T-helper 2 cell treated with Interferon-gamma antibody and Interleukin-4, amounts not matched to agents 5 μg/mL and 100 μg/mL, for 36 hours (primary cell): Measurements from ENCODE around the gene P3H3.

ENCODE experiments used
- DNase-seq: peaks from one replicate; pipeline ENCODE4 v3.0.0; 2021; ENCODE audit warnings: low spot score
- H3K27ac Mint-ChIP-seq: one replicate; pipeline ENCODE4 v1.8.0; 2021; ENCODE audit warnings: mild to moderate bottlenecking, mixed read lengths
- H3K27me3 Mint-ChIP-seq: one replicate; pipeline ENCODE4 v1.8.0; 2021; ENCODE audit warnings: low read depth, mixed read lengths
- H3K36me3 Mint-ChIP-seq: one replicate; pipeline ENCODE4 v1.8.0; 2021; ENCODE audit warnings: low read depth, mixed read lengths
- H3K4me1 Mint-ChIP-seq: one replicate; pipeline ENCODE4 v1.8.0; 2021; ENCODE audit warnings: low read depth, mixed read lengths
- H3K4me3 Mint-ChIP-seq: one replicate; pipeline ENCODE4 v1.8.0; 2022; ENCODE audit warnings: mild to moderate bottlenecking, moderate library complexity, mixed read lengths
- H3K9me3 Mint-ChIP-seq: one replicate; pipeline ENCODE4 v1.8.0; 2021; ENCODE audit warnings: mixed read lengths

P3H3 gene

DNA sequence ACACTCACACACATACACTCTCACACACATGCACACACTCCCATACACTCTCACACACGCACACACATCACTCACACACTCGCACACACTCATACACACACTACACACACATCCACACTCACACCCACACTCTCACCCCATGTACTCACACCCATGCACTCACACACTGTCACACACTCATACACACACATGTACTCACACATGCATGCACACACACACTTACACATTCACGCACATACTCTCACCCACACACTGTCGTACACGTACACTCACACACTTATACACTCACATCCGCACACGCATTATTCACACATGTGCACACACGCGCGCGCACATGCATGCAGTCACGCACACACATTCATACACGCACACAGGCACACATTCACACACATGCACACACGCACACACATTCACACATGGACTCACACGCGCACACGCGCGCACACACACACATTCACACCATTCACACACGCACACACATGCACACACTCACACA lies 10.5 kb upstream of the P3H3 start:
- no peak for DNase-seq
- Mint-ChIP-seq H3K9me3 (no peaks in the 10 kb centered on the region), H3K36me3 (peaks cover 52% of the 10 kb centered on the region), H3K4me1 (peaks cover 12% of the 10 kb centered on the region), H3K27ac (no peak overlapping the region), H3K27me3 (peaks cover 9% of the 10 kb centered on the region), H3K4me3 (no peak overlapping the region)

DNA sequence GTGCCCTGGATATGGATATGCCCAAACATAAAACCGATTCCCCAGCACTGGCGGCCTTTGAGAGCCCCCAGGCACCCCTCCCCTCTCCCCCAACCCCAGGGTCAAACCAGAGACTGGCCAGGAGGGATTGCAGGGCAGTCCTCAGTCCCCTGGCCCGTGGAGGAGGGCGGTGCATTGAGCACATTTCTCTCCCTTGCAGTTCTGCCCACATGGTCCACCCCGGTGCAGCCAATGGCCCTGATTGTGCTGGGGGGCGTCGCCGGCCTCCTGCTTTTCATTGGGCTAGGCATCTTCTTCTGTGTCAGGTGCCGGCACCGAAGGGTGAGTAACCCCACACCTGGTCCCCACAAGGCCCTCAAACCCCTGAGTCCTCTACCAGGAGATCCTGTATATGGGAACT lies 10.0 kb upstream of the P3H3 start:
- no peak overlapping the region for H3K27ac Mint-ChIP-seq

DNA sequence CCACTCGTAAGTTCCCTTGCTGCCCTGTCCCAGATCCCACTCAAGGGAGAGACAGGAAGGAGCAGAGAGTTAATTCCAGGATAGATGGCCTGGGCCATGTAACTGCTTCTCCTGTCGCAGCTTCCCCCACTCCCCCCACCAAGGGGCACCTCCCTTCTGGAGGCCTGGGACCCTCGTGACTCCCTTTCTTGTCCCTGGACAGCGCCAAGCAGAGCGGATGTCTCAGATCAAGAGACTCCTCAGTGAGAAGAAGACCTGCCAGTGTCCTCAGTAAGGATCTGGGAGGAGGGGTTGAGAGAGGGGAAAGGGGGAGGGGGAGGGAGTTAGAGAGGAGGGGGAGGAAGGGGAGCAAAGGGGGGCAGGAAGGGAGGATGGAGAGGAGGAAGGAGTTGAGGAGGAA lies 9.6 kb upstream of the P3H3 start:
- Mint-ChIP-seq H3K27me3 (peaks cover 16% of the 10 kb centered on the region), H3K36me3 (peaks cover 52% of the 10 kb centered on the region), H3K27ac (no peak overlapping the region), H3K4me1 (peaks cover 12% of the 10 kb centered on the region), H3K9me3 (no peaks in the 10 kb centered on the region), H3K4me3 (no peak overlapping the region)
- no peak for DNase-seq

More for the DNA sequence above, 10.0 kb upstream of the P3H3 start:
- H3K4me1 Mint-ChIP-seq: peaks cover 12% of the 10 kb centered on the region
- no peaks in the 10 kb centered on the region for H3K9me3 Mint-ChIP-seq
- H3K36me3 Mint-ChIP-seq: peaks cover 52% of the 10 kb centered on the region
- H3K27me3 Mint-ChIP-seq: peaks cover 14% of the 10 kb centered on the region
- no peak for DNase-seq
- H3K4me3 Mint-ChIP-seq: no peak overlapping the region

DNA sequence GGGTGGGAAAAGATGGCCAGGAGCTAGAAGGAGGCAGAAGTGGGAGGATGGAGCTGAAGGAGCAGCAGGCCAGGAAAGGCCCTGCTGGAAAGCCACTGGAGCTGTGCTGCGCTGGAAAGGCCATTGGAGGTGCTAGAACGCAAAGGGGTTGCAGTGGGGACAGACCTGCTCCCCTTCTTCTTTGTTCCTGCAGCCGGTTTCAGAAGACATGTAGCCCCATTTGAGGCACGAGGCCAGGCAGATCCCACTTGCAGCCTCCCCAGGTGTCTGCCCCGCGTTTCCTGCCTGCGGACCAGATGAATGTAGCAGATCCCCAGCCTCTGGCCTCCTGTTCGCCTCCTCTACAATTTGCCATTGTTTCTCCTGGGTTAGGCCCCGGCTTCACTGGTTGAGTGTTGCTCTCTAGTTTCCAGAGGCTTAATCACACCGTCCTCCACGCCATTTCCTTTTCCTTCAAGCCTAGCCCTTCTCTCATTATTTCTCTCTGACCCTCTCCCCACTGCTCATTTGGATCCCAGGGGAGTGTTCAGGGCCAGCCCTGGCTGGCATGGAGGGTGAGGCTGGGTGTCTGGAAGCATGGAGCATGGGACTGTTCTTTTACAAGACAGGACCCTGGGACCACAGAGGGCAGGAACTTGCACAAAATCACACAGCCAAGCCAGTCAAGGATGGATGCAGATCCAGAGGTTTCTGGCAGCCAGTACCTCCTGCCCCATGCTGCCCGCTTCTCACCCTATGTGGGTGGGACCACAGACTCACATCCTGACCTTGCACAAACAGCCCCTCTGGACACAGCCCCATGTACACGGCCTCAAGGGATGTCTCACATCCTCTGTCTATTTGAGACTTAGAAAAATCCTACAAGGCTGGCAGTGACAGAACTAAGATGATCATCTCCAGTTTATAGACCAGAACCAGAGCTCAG lies 8.8 kb upstream of the P3H3 start:
- Mint-ChIP-seq H3K36me3 (peaks cover 48% of the 10 kb centered on the region), H3K27me3 (peaks cover 21% of the 10 kb centered on the region), H3K9me3 (no peaks in the 10 kb centered on the region), H3K4me3 (no peak overlapping the region), H3K4me1 (peaks cover 12% of the 10 kb centered on the region), H3K27ac (no peak overlapping the region)
- no peak for DNase-seq

DNA sequence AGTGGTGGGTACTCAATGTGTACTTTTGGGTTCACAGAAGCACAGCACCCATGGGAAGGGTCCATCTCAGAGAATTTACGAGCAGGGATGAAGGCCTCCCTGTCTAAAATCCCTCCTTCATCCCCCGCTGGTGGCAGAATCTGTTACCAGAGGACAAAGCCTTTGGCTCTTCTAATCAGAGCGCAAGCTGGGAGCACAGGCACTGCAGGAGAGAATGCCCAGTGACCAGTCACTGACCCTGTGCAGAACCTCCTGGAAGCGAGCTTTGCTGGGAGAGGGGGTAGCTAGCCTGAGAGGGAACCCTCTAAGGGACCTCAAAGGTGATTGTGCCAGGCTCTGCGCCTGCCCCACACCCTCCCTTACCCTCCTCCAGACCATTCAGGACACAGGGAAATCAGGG lies 8.0 kb upstream of the P3H3 start:
- Mint-ChIP-seq H3K36me3 (peaks cover 42% of the 10 kb centered on the region), H3K27ac (no peak overlapping the region)
- no peak for DNase-seq

DNA sequence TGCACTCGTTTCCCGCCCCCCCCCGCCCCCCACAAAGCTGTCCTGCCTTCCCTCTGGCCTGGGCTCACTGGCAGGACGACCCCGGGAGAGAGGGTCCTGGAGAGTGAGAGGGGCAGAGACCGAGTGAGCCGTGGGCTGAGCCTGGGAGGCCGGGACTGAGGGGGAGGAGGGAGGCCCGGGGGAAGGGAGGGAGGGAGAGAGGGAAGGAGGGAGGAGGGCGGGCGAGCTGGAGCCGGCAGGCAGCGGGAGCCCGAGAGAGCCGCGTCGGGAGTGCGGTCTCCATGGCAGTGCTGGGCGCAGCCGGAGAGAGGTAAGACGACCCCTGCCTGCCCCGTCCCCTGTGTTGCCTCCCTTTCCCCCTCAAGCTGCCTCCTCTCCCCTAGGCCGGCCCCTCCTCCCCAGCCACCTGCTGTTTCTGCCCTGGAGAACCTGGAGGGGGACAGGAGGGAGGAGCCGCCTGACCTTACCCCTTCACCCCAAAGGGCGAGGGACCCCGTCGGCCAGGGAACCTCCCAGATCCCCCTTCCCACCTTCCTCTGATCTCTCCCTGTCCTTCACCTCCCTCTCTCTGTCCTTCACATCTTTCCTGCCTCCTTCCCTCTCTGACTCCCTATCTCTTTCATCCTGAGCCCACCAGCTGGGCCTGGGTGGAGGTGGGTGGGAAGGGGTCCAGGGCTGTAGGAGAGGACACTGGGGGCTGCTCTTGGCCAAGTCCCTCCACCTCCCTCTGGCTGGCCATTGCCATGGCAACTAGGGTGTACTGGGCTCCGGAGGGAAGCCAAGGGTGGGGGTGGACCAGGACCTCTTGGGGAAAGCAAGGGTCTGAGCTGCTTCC lies 6.4 kb upstream of the P3H3 start, which contains the start of gene GPR162:
Gene GPR162, plus strand, starts transcription at position 231 of the 835 bp plus-strand sequence. CDS start 2,078 bp downstream, outside the sequence.
- peaks cover 29% of the 10 kb centered on the region for H3K36me3 Mint-ChIP-seq
- peak within 1 kb of the TSS; percentile 53 for H3K4me3 Mint-ChIP-seq
- no peak for DNase-seq
- H3K27ac Mint-ChIP-seq: peak within 1 kb of the TSS; percentile 32
- peaks cover 36% of the 10 kb centered on the region for H3K27me3 Mint-ChIP-seq
- no peaks in the 10 kb centered on the region for H3K9me3 Mint-ChIP-seq
- H3K4me1 Mint-ChIP-seq: peaks cover 17% of the 10 kb centered on the region

More for the DNA sequence above, 8.0 kb upstream of the P3H3 start:
- H3K4me3 Mint-ChIP-seq: no peak overlapping the region
- peaks cover 27% of the 10 kb centered on the region for H3K27me3 Mint-ChIP-seq
- no peaks in the 10 kb centered on the region for H3K9me3 Mint-ChIP-seq
- peaks cover 13% of the 10 kb centered on the region for H3K4me1 Mint-ChIP-seq

DNA sequence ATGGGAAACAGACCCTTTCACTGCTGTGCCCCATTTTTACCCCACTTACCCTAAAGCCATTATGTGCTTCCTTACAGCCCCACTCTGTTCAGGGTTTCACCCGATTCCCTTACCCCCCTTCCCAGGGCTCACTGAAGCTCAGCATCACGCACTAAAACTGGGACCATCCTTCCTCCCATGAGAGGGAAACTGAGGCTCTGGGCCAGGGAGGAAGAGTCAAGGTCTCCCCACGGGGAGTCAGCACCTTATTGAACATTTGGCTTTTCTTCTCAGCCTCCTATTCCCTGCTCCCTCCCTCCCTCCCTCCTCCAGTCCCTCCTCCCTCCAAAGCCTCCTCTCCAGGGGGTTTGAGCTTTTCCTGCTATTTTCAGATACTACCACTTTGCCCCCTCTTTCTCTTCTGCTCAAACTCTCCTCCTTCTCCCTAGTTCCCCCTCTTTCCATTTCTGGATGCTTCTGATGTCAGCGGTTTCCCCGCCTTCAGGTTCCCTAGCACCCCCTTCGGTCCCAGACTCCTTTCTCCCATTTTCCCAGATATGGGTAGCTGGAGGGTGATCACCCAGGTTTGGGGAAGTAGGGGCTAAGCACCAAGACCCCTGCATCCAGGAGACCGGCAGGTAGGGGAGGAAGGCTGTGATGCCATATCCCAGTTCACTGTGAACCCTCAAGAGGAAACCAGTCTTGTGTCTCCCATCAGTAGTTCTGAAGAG lies 5.6 kb upstream of the P3H3 start:
- Mint-ChIP-seq H3K4me3 (no peak overlapping the region), H3K27me3 (peaks cover 40% of the 10 kb centered on the region)

DNA sequence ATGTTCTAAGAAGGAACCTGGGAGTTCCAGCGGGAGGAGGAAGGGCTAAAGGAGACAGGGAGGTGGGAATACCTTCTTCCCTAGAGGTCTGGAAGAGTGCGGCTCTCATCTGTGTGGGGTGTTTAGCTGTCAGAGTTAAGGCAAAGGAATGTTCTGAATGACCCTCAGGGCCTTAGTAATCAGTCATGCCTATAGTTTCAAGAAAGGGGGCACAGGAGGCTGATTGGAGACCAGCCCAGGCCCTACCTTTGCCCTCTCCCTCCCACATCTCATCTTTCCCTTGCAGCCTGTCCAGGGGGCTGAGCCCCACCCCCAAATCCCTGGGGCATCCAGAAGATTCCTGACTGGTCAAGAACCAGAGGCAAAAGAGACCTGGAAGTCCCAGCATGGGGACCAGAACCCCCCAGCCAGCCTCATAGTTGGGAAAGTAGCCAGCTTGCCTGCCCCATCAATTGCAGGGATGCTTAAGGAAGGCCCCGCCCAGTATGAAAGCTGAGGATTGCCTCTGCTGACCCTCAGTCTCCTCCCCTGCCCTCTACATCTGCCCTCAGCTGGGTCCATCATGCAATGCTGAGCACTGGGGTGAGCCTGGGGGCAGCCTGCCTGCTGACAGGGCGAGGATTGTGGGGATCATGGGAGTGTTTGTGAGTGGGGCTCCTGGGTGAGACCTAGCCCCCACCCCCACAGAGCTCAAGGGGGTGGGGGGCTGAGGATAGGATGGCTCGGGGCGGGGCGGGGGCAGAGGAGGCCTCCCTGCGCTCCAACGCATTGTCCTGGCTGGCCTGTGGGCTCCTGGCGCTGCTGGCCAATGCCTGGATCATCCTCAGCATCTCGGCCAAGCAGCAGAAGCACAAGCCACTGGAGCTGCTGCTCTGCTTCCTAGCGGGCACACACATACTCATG lies 4.8 kb upstream of the P3H3 start:
- peaks cover 25% of the 10 kb centered on the region for H3K4me1 Mint-ChIP-seq
- H3K36me3 Mint-ChIP-seq: peaks cover 16% of the 10 kb centered on the region
- no peak overlapping the region for H3K4me3 Mint-ChIP-seq
- H3K9me3 Mint-ChIP-seq: no peaks in the 10 kb centered on the region
- H3K27ac Mint-ChIP-seq: no peak overlapping the region
- no peak for DNase-seq
- H3K27me3 Mint-ChIP-seq: peaks cover 43% of the 10 kb centered on the region

More for the DNA sequence above, 5.6 kb upstream of the P3H3 start:
- Mint-ChIP-seq H3K27ac (no peak overlapping the region), H3K36me3 (peaks cover 24% of the 10 kb centered on the region), H3K4me1 (peaks cover 22% of the 10 kb centered on the region), H3K9me3 (no peaks in the 10 kb centered on the region)
- no peak for DNase-seq

DNA sequence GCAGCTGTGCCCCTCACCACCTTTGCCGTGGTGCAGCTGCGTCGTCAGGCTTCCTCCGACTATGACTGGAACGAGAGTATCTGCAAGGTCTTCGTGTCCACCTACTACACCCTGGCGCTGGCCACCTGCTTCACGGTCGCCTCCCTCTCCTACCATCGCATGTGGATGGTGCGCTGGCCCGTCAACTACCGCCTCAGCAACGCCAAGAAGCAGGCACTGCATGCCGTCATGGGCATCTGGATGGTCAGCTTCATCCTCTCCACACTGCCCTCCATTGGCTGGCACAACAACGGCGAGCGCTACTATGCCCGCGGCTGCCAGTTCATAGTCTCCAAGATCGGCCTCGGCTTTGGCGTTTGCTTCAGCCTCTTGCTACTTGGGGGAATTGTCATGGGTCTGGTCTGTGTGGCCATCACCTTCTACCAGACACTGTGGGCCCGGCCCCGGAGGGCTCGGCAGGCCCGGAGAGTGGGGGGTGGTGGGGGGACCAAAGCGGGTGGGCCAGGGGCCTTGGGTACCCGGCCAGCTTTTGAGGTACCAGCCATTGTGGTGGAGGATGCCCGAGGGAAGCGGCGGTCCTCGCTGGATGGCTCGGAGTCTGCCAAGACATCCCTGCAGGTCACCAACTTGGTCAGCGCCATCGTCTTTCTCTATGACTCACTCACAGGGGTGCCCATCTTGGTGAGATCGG lies 4.0 kb upstream of the P3H3 start:
- Mint-ChIP-seq H3K27ac (no peak overlapping the region), H3K4me1 (peaks cover 29% of the 10 kb centered on the region), H3K27me3 (peaks cover 48% of the 10 kb centered on the region), H3K36me3 (peaks cover 9% of the 10 kb centered on the region), H3K4me3 (no peak overlapping the region), H3K9me3 (no peaks in the 10 kb centered on the region)
- no peak for DNase-seq

DNA sequence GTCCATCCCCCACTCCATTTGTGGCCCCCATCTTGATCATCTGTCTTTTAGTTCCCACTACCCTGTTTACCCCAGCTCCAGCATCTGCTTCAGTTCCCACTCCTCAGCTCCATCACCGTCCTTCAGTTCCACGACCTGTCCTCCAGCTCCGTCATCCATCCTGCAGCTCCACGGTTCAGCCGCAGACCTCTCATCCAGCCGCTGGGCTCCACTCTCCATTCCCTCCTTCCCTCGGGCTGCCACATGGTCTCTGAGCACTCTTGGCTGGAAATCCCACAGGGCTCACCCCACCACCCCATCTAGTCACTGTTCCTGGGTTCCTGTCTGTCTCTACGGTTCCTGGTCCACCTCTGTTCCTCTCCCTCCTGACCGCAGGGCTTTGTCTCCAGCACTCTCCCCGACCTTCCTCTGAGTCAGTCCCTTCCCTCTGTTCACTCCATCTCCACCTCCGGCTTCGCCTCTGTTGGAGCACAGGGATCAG lies 3.3 kb upstream of the P3H3 start:
- Mint-ChIP-seq H3K27ac (no peak overlapping the region), H3K4me1 (peaks cover 31% of the 10 kb centered on the region), H3K27me3 (peaks cover 53% of the 10 kb centered on the region), H3K9me3 (no peaks in the 10 kb centered on the region), H3K36me3 (peaks cover 3% of the 10 kb centered on the region), H3K4me3 (no peak overlapping the region)
- DNase-seq: no peak

DNA sequence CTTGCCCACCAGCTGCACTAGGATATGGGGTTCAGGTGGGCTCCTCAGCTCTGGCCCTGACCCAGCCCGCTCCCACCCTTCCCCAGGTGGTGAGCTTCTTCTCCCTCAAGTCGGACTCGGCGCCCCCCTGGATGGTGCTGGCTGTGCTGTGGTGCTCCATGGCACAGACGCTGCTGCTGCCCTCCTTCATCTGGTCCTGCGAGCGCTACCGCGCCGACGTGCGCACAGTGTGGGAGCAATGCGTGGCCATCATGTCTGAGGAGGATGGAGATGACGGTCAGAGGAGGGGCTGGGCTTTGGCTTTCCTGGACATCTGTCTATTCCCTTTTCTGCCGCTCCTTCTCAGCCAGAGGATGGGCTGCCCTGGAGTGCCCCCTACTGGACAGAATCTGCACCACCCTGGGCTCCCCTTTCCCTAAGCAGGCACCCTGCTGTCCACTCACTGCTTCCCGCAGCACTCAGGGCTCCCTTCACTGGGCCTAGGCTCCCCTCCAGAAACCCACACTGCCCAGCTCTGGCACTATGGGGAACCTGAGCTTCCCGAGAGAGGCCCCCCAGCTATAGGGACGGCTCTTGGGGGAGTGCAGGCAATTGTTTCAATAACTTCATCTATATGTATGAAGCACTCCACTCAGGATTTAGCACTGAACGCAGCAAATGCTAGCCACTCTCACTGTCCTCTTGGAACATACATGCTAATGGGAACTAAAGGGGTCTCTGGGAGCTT lies 2.6 kb upstream of the P3H3 start:
- Mint-ChIP-seq H3K9me3 (no peaks in the 10 kb centered on the region), H3K36me3 (peaks cover 1% of the 10 kb centered on the region), H3K27ac (peak overlapping the region; percentile 9), H3K27me3 (peaks cover 57% of the 10 kb centered on the region), H3K4me1 (peaks cover 30% of the 10 kb centered on the region), H3K4me3 (no peak overlapping the region)
- DNase-seq: peak; percentile 74
